H1 (cell line): ENCODE data around the gene RNU2-1. TPM values are rescaled to one million over a fixed set of nuclear protein-coding genes. Genes with fewer than 3 reads are reported as not detected.

ENCODE experiments used
- ATF2 ChIP-seq: IDR thresholded peaks from 2 replicates; pipeline ENCODE4 v1.6.1; 2012; ENCODE audit warnings: low read length, inconsistent platforms
- EGR1 ChIP-seq: IDR thresholded peaks from 2 replicates; pipeline ENCODE4 v1.6.1; 2011; ENCODE audit warnings: low read depth, low read length, borderline replicate concordance
- GTF2F1 ChIP-seq: IDR thresholded peaks from 2 replicates; pipeline ENCODE4 v1.6.1; 2012; ENCODE audit warnings: low read depth, low read length, improper control_type of control experiment, borderline replicate concordance
- SAP30 ChIP-seq: fragments of 300-600 bp; sonication (generic); IDR thresholded peaks from 2 replicates; pipeline ENCODE4 v1.7.1; 2012; ENCODE audit warnings: low read length, moderate library complexity, mild to moderate bottlenecking, inconsistent platforms; ENCODE audit not compliant: insufficient read depth, insufficient replicate concordance
- USF2 ChIP-seq: IDR thresholded peaks from 2 replicates; pipeline ENCODE4 v1.6.1; 2011; ENCODE audit warnings: low read length, improper control_type of control experiment
- polyA plus RNA-seq, 7 experiments: library from polyadenylated mRNA; depleted of rRNA in 3 of 7; stranded (reverse) in 5 of 7; unstranded in 2 of 7; fragments of >200 nt in 5 of 7; fragments of 200-250 nt in 2 of 7; gene quantifications; 1 replicate in 5 of 7; 2 replicates in 1 of 7; 4 replicates in 1 of 7; pipeline versions ENCODE4 v1.2.1 to v1.2.3, GENCODE V29; 2011 to 2013; ENCODE audit warnings: missing spikeins in 2 of 7, mixed read lengths in 2 of 7
- total RNA-seq: library from RNA; stranded (reverse); fragmentation: NEBNext Ultra II Directional; extraction: Animal tissue kit (Norgen Biotek cat#: 25700); gene quantifications from 2 replicates; pipeline ENCODE4 v1.2.1, GENCODE V29; 2021

The RNU2-1 gene
- total and polyA plus RNA-seq, 2 of the 8 experiments (the other 6 are each of a cell fraction or from before 2014, with no cell fraction given), result 2,508 TPM; not detected in 1

GRCh38 chr17:43220511-43221125 is 13.2 kb downstream of the RNU2-1 start (continued):
- TF ChIP-seq EGR1, result no peak
- no peak for TF ChIP-seq ATF2
- no peak for TF ChIP-seq SAP30
- TF ChIP-seq GTF2F1, result no peak
- no peak for TF ChIP-seq USF2
